Pancreas (tissue), 10 donors: ENCODE results near the gene SYNDIG1. TPM values are rescaled to one million over a fixed set of nuclear protein-coding genes. Genes with fewer than 3 reads are reported as not detected.

Experiments
- ATAC-seq, 4 donors: fragments of 200-7000 bp; cut with Tn5 transposase; one replicate each; pipeline versions ENCODE4 v1.8.0 to v1.9.1; 2020; ENCODE audit warnings: mild to moderate bottlenecking in 4 of 4, moderate library complexity in 4 of 4
- DNase-seq, 6 donors: peaks; one replicate each; pipeline ENCODE4 v3.0.0-alpha.2; 2020
- FAIRE-seq: peaks from 2 replicates; lab custom pipeline; 2012; peaks lifted over from hg19 to GRCh38; lab: Jason Lieb, UNC
- H3K27ac ChIP-seq, 4 donors: fragments of 200-600 bp; sonication (generic); 1 replicate in 3 of 4; 2 replicates in 1 of 4; pipeline versions ENCODE4 v1.5.0 to v1.8.0; 2020
- H3K27me3 ChIP-seq, 4 donors: fragments of 200-600 bp; one replicate each; pipeline ENCODE4 v1.8.0; 2021
- H3K36me3 ChIP-seq, 3 donors: fragments of 200-600 bp; sonication (generic) in 1 of 3; one replicate each; pipeline versions ENCODE4 v1.5.0 to v1.8.0; 2020 to 2021
- H3K4me1 ChIP-seq, 3 donors: fragments of 200-600 bp; one replicate each; pipeline ENCODE4 v1.8.0; 2021
- H3K4me3 ChIP-seq, 4 donors: fragments of 200-600 bp; sonication (generic) in 2 of 4; one replicate each; pipeline versions ENCODE4 v1.5.0 to v1.8.0; 2020 to 2021
- H3K9me3 ChIP-seq, 4 donors: fragments of 200-600 bp; one replicate each; pipeline ENCODE4 v1.8.0; 2021
- WGBS, 2 donors: extraction: QIAGEN DNeasy Blood & Tissue Kit; methylation state at CpG; one replicate each; pipeline ENCODE4 v1.1.7; 2013; 5-methylcytosine and 5-hydroxymethylcytosine counted together
- intact Hi-C, 3 donors: fragments of 100-400 bp; cut with DNase I; formaldehyde crosslinking; loops; one replicate each; pipeline versions ENCODE4 v1.11.1 to v1.14.2; 2022
- polyA plus RNA-seq, 2 donors: library from polyadenylated mRNA; stranded (reverse); fragments of 200-250 nt; gene quantifications; one replicate each; pipeline ENCODE4 v1.2.3, GENCODE V29; 2013
- total RNA-seq, 6 donors: library from RNA; stranded (reverse); fragmentation: NEBNext Ultra II Directional in 4 of 6; extraction: Animal tissue kit (Norgen Biotek cat#: 25700) in 4 of 6; gene quantifications; one replicate each; pipeline versions ENCODE4 v1.2.1 to v1.2.4, GENCODE V29; 2021 to 2023
- TF ChIP-seq, protein P1 (sequence below), 4 donors: fragments of 200-600 bp; sonication (generic) in 3 of 4; IDR thresholded peaks; one replicate each; pipeline versions ENCODE4 v1.5.0 to v1.8.0; 2021; ENCODE audit warnings: antibody characterized with exemption in 4 of 4
- donor health status: healthy with polysubstance abuse.
- donor health status: DM: no; HTN: no; CAD: no; lungs with moderate emphysema.
- donor health status: DM: no; HTN: no; CAD: no.
- donor health status: control.
- donor health status: control.
- donor health status: Bipolar disorder and iron deficiency.
- donor health status: DM: yes; HTN: yes; CAD: no.
- donor health status: DM: no; HTN: no; CAD: no.
- donor health status: DM: no; HTN: no; CAD: no.
- donor health status: DM: yes; HTN: yes; CAD: no.

SYNDIG1 gene
- total and polyA plus RNA-seq, 8 donors = 0.04 to 0.46 (median 0.23) TPM; not detected in 1

DNA sequence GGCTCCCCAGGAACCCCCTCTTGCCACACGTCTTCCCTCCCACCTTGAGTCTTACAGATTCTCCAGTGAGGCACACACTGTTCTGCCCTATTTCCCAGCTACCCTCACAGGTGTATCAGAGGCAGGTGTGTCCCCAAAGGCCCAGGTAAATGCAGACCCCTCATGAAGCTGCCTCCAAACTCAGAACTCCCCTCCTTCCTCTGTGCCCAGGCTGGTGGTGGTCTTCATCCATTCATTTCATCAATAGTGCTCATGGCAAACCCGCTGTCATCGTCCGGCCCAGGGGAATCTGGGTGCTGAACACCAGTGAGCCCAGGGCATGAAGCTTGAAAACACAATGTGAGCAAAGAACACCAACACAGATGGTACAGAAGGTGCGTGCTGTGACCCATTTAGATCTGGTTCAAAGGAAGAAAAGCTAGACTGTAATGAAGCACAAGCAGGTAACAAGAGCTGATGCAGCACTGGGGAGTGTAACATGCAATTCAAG is 213.1 kb downstream of the SYNDIG1 start:
- H3K4me3 ChIP-seq = no peak overlapping the region
- ATAC-seq (no peak), DNase-seq (no peak), FAIRE-seq (no peak)
- intact Hi-C loops = no loop called here
- H3K27me3 ChIP-seq = no peaks in the 10 kb centered on the region
- no peaks in the 10 kb centered on the region for H3K9me3 ChIP-seq
- TF ChIP-seq, protein P1, sequence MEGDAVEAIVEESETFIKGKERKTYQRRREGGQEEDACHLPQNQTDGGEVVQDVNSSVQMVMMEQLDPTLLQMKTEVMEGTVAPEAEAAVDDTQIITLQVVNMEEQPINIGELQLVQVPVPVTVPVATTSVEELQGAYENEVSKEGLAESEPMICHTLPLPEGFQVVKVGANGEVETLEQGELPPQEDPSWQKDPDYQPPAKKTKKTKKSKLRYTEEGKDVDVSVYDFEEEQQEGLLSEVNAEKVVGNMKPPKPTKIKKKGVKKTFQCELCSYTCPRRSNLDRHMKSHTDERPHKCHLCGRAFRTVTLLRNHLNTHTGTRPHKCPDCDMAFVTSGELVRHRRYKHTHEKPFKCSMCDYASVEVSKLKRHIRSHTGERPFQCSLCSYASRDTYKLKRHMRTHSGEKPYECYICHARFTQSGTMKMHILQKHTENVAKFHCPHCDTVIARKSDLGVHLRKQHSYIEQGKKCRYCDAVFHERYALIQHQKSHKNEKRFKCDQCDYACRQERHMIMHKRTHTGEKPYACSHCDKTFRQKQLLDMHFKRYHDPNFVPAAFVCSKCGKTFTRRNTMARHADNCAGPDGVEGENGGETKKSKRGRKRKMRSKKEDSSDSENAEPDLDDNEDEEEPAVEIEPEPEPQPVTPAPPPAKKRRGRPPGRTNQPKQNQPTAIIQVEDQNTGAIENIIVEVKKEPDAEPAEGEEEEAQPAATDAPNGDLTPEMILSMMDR (IDR thresholded peaks at IDR 0.05) = no peak
- no peaks in the 10 kb centered on the region for H3K4me1 ChIP-seq
- H3K27ac ChIP-seq = no peak overlapping the region
- WGBS, 2 donors = 86 to 98% methylated on average over 5 of the region's 5 CpGs
- H3K36me3 ChIP-seq = no peaks in the 10 kb centered on the region

DNA sequence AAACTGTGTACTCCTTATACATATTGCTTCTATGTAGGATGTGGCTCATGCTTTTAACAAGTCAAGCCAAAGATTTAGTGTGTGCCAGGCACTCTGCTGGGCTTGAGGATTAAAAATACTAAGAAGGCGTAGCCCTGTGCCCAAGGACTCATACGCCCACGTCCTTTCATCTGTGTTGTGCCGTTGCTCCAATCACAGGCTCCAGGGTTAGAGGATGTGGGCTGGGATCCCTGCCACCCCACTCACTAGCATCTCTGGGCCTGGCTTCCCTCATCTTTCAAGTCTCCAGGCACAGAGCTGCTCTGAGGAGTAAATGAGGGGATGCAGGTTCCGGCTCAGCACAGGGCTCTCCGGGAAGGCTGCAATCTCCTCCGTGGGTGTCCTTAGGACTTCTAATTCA is 214.2 kb downstream of the SYNDIG1 start:
- ATAC-seq = no peak
- no peaks in the 10 kb centered on the region for H3K4me1 ChIP-seq
- FAIRE-seq = no peak
- no peaks in the 10 kb centered on the region for H3K36me3 ChIP-seq
- no peaks in the 10 kb centered on the region for H3K9me3 ChIP-seq
- TF ChIP-seq, protein P1 (IDR thresholded peaks at IDR 0.05) = no peak
- H3K27me3 ChIP-seq = no peaks in the 10 kb centered on the region
- H3K27ac ChIP-seq = no peak overlapping the region
- no peak overlapping the region for H3K4me3 ChIP-seq
- peak in 1 of 6 donors; percentile 6 for DNase-seq
- 68 to 71% methylated on average over 7 of the region's 7 CpGs for WGBS, 2 donors
- intact Hi-C loops = no loop called here

DNA sequence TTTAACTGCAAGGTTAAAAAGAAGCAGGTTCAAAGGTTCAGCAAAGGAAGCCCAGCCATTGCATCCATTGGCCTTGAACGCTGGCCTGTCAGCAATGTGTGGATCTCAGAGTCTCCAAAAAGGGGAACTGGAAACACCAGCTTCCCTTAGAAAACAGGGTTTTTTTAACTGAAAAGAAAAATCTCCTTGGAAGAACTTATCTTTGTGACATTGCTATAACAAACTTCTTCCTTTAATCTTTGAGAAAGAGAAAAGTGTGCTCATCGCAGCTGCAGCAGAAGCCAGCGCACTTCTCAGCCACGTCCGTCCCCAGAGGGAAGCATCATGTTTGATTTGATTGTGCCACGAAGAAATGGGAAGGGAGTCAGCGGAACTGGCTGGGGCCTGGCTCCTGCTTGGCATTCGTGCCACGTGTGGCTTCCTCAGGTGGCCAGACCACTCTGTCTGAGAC is 215.0 kb downstream of the SYNDIG1 start:
- Histone ChIP-seq H3K4me3 (no peak overlapping the region), H3K36me3 (no peaks in the 10 kb centered on the region), H3K27me3 (no peaks in the 10 kb centered on the region), H3K9me3 (no peaks in the 10 kb centered on the region), H3K4me1 (no peaks in the 10 kb centered on the region), H3K27ac (no peak overlapping the region)
- no peak for DNase-seq
- ATAC-seq = no peak
- TF ChIP-seq, protein P1 (IDR thresholded peaks at IDR 0.05) = no peak
- intact Hi-C loops = no loop called here
- WGBS, 2 donors = 72 to 73% methylated on average over 9 of the region's 9 CpGs
- no peak for FAIRE-seq

DNA sequence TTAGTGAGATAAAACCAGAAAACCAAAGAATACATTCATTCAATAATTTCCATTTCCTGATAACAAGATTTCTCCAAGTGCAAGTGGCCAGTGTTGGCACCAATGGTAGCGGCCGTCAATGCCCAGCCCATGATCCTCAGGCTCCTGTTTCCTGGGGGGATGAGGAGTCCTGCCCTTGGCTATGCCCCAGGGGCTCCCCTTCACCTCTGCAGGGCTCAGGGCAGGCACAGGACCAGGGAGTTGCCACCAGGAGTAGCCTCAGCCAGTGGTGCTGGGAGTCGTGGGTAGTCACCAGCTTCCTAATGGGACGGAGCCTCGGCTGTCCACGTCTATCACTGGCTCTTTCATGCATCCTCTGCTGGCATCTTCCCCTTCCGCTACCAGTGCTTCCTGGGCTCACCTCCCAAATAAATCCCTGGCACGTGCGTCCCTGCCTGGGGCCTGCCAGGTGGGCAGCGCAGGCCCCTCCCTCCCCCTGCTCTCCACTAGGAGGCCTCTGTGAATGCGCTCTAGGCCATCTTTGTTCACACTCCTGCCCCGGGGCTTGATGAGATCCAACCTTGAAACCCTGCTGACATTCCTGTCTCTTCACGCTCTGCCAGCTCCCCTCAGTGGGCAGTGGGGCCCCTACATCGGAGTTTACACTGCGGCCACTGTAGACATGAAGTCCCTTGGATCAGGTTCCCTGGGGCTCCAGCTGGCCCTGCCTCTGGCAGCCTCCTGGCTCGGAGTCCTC is 215.7 kb downstream of the SYNDIG1 start:
- FAIRE-seq (no peak), ATAC-seq (no peak), DNase-seq (no peak)
- H3K27me3 ChIP-seq = no peaks in the 10 kb centered on the region
- no peaks in the 10 kb centered on the region for H3K36me3 ChIP-seq
- TF ChIP-seq, protein P1 (IDR thresholded peaks at IDR 0.05) = no peak
- no peaks in the 10 kb centered on the region for H3K9me3 ChIP-seq
- 84 to 86% methylated on average over 16 of the region's 16 CpGs for WGBS, 2 donors
- intact Hi-C loops = no loop called here
- no peak overlapping the region for H3K4me3 ChIP-seq
- H3K27ac ChIP-seq = no peak overlapping the region
- H3K4me1 ChIP-seq = no peaks in the 10 kb centered on the region

DNA sequence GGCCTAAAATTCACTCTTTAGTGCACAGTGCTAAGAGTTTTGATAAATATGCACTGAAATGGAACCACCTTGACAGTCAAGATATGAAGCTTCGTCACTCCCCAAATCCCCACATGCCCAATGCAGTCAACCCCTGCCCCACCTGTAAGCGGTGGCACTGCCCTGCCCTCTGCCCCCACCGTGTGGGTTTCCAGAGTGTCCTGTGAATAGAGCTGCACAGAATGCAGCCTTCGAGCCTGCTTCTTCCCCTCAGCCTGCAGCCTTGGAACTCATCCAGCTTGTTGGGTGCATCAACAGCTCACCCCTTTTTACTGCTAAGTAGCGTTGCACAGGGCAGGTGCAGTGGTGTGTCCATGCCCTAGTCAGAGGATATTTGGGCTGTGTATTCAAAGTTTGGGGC is 216.3 kb downstream of the SYNDIG1 start:
- ATAC-seq (no peak), DNase-seq (no peak), FAIRE-seq (no peak)
- no peak overlapping the region for H3K27ac ChIP-seq
- no peaks in the 10 kb centered on the region for H3K27me3 ChIP-seq
- WGBS, 2 donors = 74 to 78% methylated on average over 5 of the region's 5 CpGs
- intact Hi-C loops = no loop called here
- H3K36me3 ChIP-seq = no peaks in the 10 kb centered on the region
- no peak overlapping the region for H3K4me3 ChIP-seq
- H3K4me1 ChIP-seq = no peaks in the 10 kb centered on the region
- H3K9me3 ChIP-seq = no peaks in the 10 kb centered on the region
- TF ChIP-seq, protein P1 (IDR thresholded peaks at IDR 0.05) = no peak
